CD14-positive monocyte (primary cell): ENCODE data around the gene PCDH10. TPM values are rescaled to one million over a fixed set of nuclear protein-coding genes. Genes with fewer than 3 reads are reported as not detected.

Experiments
- DNase-seq, 3 donors: peaks; one replicate each; pipeline ENCODE4 v3.0.0-alpha.2; 2011 to 2022
- H2AFZ ChIP-seq: 2 replicates; pipeline ENCODE4 v1.6.0; 2012; ENCODE audit warnings: mild to moderate bottlenecking, low read depth, low read length, inconsistent platforms; ENCODE audit not compliant: insufficient read depth, poor library complexity, severe bottlenecking
- H3K27ac ChIP-seq, 2 donors: 1 replicate in 1 of 2; 2 replicates in 1 of 2; pipeline ENCODE4 v1.5.1; 2012 to 2013; ENCODE audit warnings: low read length in 2 of 2, control low read depth in 1 of 2, inconsistent platforms in 1 of 2, low read depth in 1 of 2, mild to moderate bottlenecking in 1 of 2
- H3K27me3 ChIP-seq, 2 donors: one replicate each; pipeline versions ENCODE4 v1.6.0 to v1.6.1; 2011 to 2013; ENCODE audit warnings: low read length in 2 of 2; ENCODE audit not compliant: control insufficient read depth in 2 of 2, insufficient read depth in 2 of 2
- H3K36me3 ChIP-seq, 2 donors: replicated peaks in 1 of 2; 1 replicate in 1 of 2; 2 replicates in 1 of 2; pipeline versions ENCODE4 v1.5.1 to v1.6.1; 2012 to 2013; ENCODE audit warnings: low read length in 2 of 2, control low read depth in 1 of 2, inconsistent platforms in 1 of 2, mild to moderate bottlenecking in 1 of 2; ENCODE audit not compliant: insufficient read depth in 2 of 2, control insufficient read depth in 1 of 2
- H3K4me1 ChIP-seq, 2 donors: 1 replicate in 1 of 2; 2 replicates in 1 of 2; pipeline versions ENCODE4 v1.5.1 to v1.6.1; 2012 to 2013; ENCODE audit warnings: low read length in 2 of 2, control low read depth in 1 of 2, inconsistent platforms in 1 of 2, mild to moderate bottlenecking in 1 of 2, moderate library complexity in 1 of 2; ENCODE audit not compliant: insufficient read depth in 2 of 2, control insufficient read depth in 1 of 2
- H3K4me2 ChIP-seq: replicated peaks from 2 replicates; pipeline ENCODE3; 2012; ENCODE audit warnings: low read length, moderate library complexity, mild to moderate bottlenecking; ENCODE audit not compliant: poor library complexity, severe bottlenecking; ENCODE audit errors: extremely low read depth
- H3K4me3 ChIP-seq, 3 experiments: fragments of 200-600 bp in 1 of 3; sonication (generic) in 1 of 3; replicated peaks in 1 of 3; 1 replicate in 2 of 3; 2 replicates in 1 of 3; pipeline ENCODE4 v1.5.1; 2011 to 2013; ENCODE audit warnings: low read length in 3 of 3, mild to moderate bottlenecking in 3 of 3, control low read depth in 2 of 3, low read depth in 2 of 3, inconsistent platforms in 1 of 3, moderate library complexity in 1 of 3
- H3K79me2 ChIP-seq: 2 replicates; pipeline ENCODE4 v1.6.0; 2012; ENCODE audit warnings: mild to moderate bottlenecking, control low read depth, inconsistent platforms, low read length, moderate library complexity; ENCODE audit not compliant: insufficient read depth
- H3K9ac ChIP-seq: 2 replicates; pipeline ENCODE4 v1.6.0; 2017; ENCODE audit warnings: low read length, mild to moderate bottlenecking; ENCODE audit not compliant: insufficient read depth, poor library complexity, severe bottlenecking
- H3K9me3 ChIP-seq, 2 donors: replicated peaks in 1 of 2; 1 replicate in 1 of 2; 2 replicates in 1 of 2; pipeline versions ENCODE4 v1.5.1 to v1.6.1; 2012 to 2013; ENCODE audit warnings: low read length in 2 of 2, control low read depth in 1 of 2; ENCODE audit not compliant: control insufficient read depth in 1 of 2, insufficient read depth in 1 of 2
- H4K20me1 ChIP-seq: 2 replicates; pipeline ENCODE4 v1.6.0; 2012; ENCODE audit warnings: mild to moderate bottlenecking, low read length, control low read depth, moderate library complexity; ENCODE audit not compliant: insufficient read depth
- H3K27ac Mint-ChIP-seq, 7 donors: one replicate each; pipeline ENCODE4 v1.8.0; 2020; ENCODE audit warnings: mild to moderate bottlenecking in 7 of 7, mixed read lengths in 7 of 7, moderate library complexity in 6 of 7, inconsistent platforms in 2 of 7
- H3K27me3 Mint-ChIP-seq, 3 donors: one replicate each; pipeline ENCODE4 v1.8.0; 2021 to 2022; ENCODE audit warnings: low read depth in 3 of 3, mild to moderate bottlenecking in 3 of 3, mixed read lengths in 3 of 3, moderate library complexity in 3 of 3, inconsistent platforms in 1 of 3
- H3K36me3 Mint-ChIP-seq, 2 donors: one replicate each; pipeline ENCODE4 v1.8.0; 2020; ENCODE audit warnings: mixed read lengths in 2 of 2, inconsistent platforms in 1 of 2, mild to moderate bottlenecking in 1 of 2
- H3K4me1 Mint-ChIP-seq: one replicate; pipeline ENCODE4 v1.8.0; 2020; ENCODE audit warnings: mild to moderate bottlenecking, mixed read lengths
- H3K4me3 Mint-ChIP-seq, 2 donors: one replicate each; pipeline ENCODE4 v1.8.0; 2020; ENCODE audit warnings: mild to moderate bottlenecking in 2 of 2, mixed read lengths in 2 of 2, moderate library complexity in 1 of 2
- H3K9me3 Mint-ChIP-seq, 7 donors: one replicate each; pipeline ENCODE4 v1.8.0; 2020 to 2022; ENCODE audit warnings: mixed read lengths in 7 of 7, mild to moderate bottlenecking in 6 of 7, moderate library complexity in 6 of 7, inconsistent platforms in 2 of 7
- WGBS: methylation state at CpG from one replicate; pipeline ENCODE4 v1.1.5; 2013; ENCODE audit warnings: missing lambda C conversion rate; ENCODE audit not compliant: insufficient coverage; 5-methylcytosine and 5-hydroxymethylcytosine counted together
- intact Hi-C, 2 donors: fragments of 100-400 bp; cut with micrococcal nuclease; formaldehyde crosslinking; loops; one replicate each; pipeline versions ENCODE4 v1.15.0 to v1.15.1; 2023
- polyA plus RNA-seq, 3 donors: library from polyadenylated mRNA; depleted of rRNA in 1 of 3; unstranded in 2 of 3; stranded (reverse) in 1 of 3; fragments of 300-500 nt in 2 of 3; fragments of >200 nt in 1 of 3; fragmentation: Illumina TruSeq in 2 of 3; gene quantifications; 1 replicate in 2 of 3; 2 replicates in 1 of 3; pipeline ENCODE4 v1.2.3, GENCODE V29; 2012 to 2021
- TF ChIP-seq, protein P1 (sequence below): fragments of 200-600 bp; IDR thresholded peaks from one replicate; pipeline ENCODE4 v1.8.0; 2022; ENCODE audit warnings: antibody characterized with exemption, mild to moderate bottlenecking

PCDH10 gene
- polyA plus RNA-seq, 3 donors, result not detected

DNA sequence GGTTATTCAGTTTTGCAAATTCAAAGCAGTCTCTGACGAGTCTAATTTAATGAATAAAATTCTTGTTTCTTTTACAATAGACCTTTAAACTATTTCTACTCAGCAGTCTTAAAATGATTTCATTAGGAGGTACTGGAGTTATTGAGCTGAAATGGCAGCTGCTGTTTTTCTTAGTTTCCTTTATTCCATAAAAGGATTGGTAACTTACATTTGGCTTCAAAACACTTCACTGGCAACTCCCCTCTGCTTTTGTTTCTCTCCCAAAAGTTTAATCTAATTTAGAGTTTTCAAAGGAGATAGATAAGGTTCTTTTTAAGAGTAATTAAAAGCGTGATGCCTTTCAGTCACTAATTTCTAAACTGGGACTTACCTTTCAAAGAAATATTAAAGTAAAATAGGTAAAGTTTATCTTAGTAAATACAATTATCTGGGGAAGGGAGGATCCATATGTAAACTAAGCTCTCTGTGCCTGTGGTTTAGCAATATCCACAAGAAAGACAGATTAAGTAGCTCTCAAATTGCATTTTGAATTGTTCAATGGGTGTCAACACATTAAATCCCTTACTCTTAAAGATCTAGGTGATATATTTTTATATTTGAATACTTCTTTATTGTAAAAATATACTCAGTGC is 17.1 kb upstream of the PCDH10 start:
- H3K27me3 ChIP-seq, result no peaks in the 10 kb centered on the region
- H3K4me1 ChIP-seq, result no peaks in the 10 kb centered on the region
- H2AFZ ChIP-seq, result no peak overlapping the region
- H3K36me3 Mint-ChIP-seq, result no peaks in the 10 kb centered on the region
- no peaks in the 10 kb centered on the region for H3K79me2 ChIP-seq
- no peaks in the 10 kb centered on the region for H3K36me3 ChIP-seq
- intact Hi-C loops, result no loop called here
- no peak overlapping the region for H3K4me3 ChIP-seq
- H3K4me3 Mint-ChIP-seq, result no peak overlapping the region
- H3K9me3 ChIP-seq, result no peaks in the 10 kb centered on the region
- no peak overlapping the region for H3K27ac Mint-ChIP-seq
- peaks cover 0 to 2% (median 1%) of the 10 kb centered on the region in 3 donors for H3K27me3 Mint-ChIP-seq
- TF ChIP-seq, protein P1, sequence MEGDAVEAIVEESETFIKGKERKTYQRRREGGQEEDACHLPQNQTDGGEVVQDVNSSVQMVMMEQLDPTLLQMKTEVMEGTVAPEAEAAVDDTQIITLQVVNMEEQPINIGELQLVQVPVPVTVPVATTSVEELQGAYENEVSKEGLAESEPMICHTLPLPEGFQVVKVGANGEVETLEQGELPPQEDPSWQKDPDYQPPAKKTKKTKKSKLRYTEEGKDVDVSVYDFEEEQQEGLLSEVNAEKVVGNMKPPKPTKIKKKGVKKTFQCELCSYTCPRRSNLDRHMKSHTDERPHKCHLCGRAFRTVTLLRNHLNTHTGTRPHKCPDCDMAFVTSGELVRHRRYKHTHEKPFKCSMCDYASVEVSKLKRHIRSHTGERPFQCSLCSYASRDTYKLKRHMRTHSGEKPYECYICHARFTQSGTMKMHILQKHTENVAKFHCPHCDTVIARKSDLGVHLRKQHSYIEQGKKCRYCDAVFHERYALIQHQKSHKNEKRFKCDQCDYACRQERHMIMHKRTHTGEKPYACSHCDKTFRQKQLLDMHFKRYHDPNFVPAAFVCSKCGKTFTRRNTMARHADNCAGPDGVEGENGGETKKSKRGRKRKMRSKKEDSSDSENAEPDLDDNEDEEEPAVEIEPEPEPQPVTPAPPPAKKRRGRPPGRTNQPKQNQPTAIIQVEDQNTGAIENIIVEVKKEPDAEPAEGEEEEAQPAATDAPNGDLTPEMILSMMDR, result no peak
- H4K20me1 ChIP-seq, result no peaks in the 10 kb centered on the region
- no peak for DNase-seq
- H3K27ac ChIP-seq, result no peak overlapping the region
- H3K4me1 Mint-ChIP-seq, result no peaks in the 10 kb centered on the region
- H3K9me3 Mint-ChIP-seq, result no peaks in the 10 kb centered on the region
- WGBS, result no CpG with 5 or more reads among the region's 2 CpGs
- H3K4me2 ChIP-seq, result no peak overlapping the region
- H3K9ac ChIP-seq, result no peak overlapping the region

DNA sequence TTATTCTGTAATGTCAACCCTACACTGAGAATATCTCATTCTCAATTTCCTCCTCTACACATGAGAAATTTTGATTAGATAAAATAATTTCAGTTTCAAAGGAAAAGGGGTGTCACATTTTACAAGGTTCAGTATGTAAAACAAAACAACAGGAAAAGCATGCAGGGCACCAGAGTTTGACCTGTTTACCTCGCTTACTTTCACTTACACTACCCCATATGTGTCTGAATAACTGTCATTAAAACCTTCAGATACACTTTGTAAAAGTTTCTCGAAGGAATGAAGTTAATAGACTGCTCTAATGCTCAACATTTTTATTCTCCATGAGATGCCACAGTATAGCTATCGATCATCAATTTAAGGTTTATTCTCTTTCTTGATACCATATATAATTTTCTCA is 12.3 kb upstream of the PCDH10 start:
- H4K20me1 ChIP-seq, result no peaks in the 10 kb centered on the region
- no peaks in the 10 kb centered on the region for H3K36me3 ChIP-seq
- no peaks in the 10 kb centered on the region for H3K79me2 ChIP-seq
- no peak overlapping the region for H3K27ac ChIP-seq
- Mint-ChIP-seq H3K27me3 (peaks cover 1 to 6% (median 3%) of the 10 kb centered on the region in 3 donors), H3K9me3 (no peaks in the 10 kb centered on the region), H3K27ac (no peak overlapping the region), H3K4me3 (no peak overlapping the region), H3K4me1 (no peaks in the 10 kb centered on the region), H3K36me3 (no peaks in the 10 kb centered on the region)
- intact Hi-C loops, result no loop called here
- no peak overlapping the region for H2AFZ ChIP-seq
- TF ChIP-seq, protein P1, result no peak
- no peak overlapping the region for H3K4me2 ChIP-seq
- no peaks in the 10 kb centered on the region for H3K9me3 ChIP-seq
- peaks cover 0 to 6% of the 10 kb centered on the region in 2 donors for H3K27me3 ChIP-seq
- DNase-seq, result no peak
- H3K4me1 ChIP-seq, result no peaks in the 10 kb centered on the region
- WGBS, result 100% methylated on average over 1 of the region's 3 CpGs
- H3K9ac ChIP-seq, result no peak overlapping the region
- H3K4me3 ChIP-seq, result no peak overlapping the region
